IPS DF 4.7 (cell line): ENCODE results near the gene NFE2L3.
"Not testable (repeated sequence)": the region's sequence is repeated elsewhere in the genome, so short reads cannot be mapped to it uniquely, and the experiment has no call there.

Source experiments
- DNase-seq: peaks from one replicate; pipeline ENCODE4 v3.0.0-alpha.2; 2013; ENCODE audit warnings: low spot score; ENCODE audit errors: extremely low read depth

Gene NFE2L3

GRCh38 chr7:26147030-26147429, 5.0 kb upstream of the NFE2L3 start:
- DNase-seq = no peak

- DNase-seq = not testable (repeated sequence)
These were observed 4.2 kb upstream of the NFE2L3 start for GRCh38 chr7:26147646-26148306.

GRCh38 chr7:26148307-26148700, 3.7 kb upstream of the NFE2L3 start:
- not testable (repeated sequence) for DNase-seq

GRCh38 chr7:26149391-26149977, 2.5 kb upstream of the NFE2L3 start:
- no peak for DNase-seq

- no peak for DNase-seq
These were observed 902 bp upstream of the NFE2L3 start for GRCh38 chr7:26151096-26151495.

- no peak for DNase-seq
These were observed 397 bp upstream of the NFE2L3 start for GRCh38 chr7:26151650-26151952.

GRCh38 chr7:26152782-26153240, 813 bp downstream of the NFE2L3 start:
- DNase-seq = not testable (repeated sequence)

- no peak for DNase-seq
These were observed 1.3 kb downstream of the NFE2L3 start for GRCh38 chr7:26153241-26153822.

GRCh38 chr7:26153823-26154783, 2.1 kb downstream of the NFE2L3 start:
- peak; percentile 79 for DNase-seq

- DNase-seq = no peak
These were observed 3.8 kb downstream of the NFE2L3 start for GRCh38 chr7:26155531-26156375.

- no peak for DNase-seq
These were observed 4.7 kb downstream of the NFE2L3 start for GRCh38 chr7:26156451-26157420.

GRCh38 chr7:26157520-26158105, 5.6 kb downstream of the NFE2L3 start:
- DNase-seq = no peak

- no peak for DNase-seq
These were observed 7.2 kb downstream of the NFE2L3 start for GRCh38 chr7:26159243-26159642.

GRCh38 chr7:26160896-26161295, 8.9 kb downstream of the NFE2L3 start:
- no peak for DNase-seq

GRCh38 chr7:26162431-26162830, 10.4 kb downstream of the NFE2L3 start:
- DNase-seq = no peak

- not testable (repeated sequence) for DNase-seq
These were observed 11.8 kb downstream of the NFE2L3 start for GRCh38 chr7:26163804-26164203.

GRCh38 chr7:26165950-26166683, 14.1 kb downstream of the NFE2L3 start:
- no peak for DNase-seq

- DNase-seq = no peak
These were observed 14.8 kb downstream of the NFE2L3 start for GRCh38 chr7:26166684-26167266.
